ENCODE measurements around the gene ERBB4.

DNA sequence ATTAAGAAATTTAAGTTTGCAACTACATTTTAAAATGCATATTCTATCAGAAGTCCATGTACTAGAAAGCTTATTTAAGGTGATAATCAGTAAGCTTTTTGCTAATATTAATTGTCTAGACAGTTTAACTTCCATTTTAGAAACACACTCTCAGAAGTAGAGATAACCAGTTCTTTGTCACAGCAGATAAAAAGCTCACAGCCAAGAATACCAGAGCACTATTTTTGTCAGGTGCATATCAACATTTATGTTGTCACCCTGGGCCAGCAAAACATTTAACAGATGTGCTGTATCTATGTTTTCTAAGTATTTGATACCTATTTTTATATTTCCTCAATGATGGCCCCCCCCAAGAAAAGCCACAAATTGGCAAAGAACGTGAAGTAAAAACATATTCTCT, 192.6 kb downstream of the ERBB4 start:
- TF ChIP-seq, protein P1, sequence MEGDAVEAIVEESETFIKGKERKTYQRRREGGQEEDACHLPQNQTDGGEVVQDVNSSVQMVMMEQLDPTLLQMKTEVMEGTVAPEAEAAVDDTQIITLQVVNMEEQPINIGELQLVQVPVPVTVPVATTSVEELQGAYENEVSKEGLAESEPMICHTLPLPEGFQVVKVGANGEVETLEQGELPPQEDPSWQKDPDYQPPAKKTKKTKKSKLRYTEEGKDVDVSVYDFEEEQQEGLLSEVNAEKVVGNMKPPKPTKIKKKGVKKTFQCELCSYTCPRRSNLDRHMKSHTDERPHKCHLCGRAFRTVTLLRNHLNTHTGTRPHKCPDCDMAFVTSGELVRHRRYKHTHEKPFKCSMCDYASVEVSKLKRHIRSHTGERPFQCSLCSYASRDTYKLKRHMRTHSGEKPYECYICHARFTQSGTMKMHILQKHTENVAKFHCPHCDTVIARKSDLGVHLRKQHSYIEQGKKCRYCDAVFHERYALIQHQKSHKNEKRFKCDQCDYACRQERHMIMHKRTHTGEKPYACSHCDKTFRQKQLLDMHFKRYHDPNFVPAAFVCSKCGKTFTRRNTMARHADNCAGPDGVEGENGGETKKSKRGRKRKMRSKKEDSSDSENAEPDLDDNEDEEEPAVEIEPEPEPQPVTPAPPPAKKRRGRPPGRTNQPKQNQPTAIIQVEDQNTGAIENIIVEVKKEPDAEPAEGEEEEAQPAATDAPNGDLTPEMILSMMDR (IDR thresholded peaks at IDR 0.05) = no peak
- TF ChIP-seq, protein P2, sequence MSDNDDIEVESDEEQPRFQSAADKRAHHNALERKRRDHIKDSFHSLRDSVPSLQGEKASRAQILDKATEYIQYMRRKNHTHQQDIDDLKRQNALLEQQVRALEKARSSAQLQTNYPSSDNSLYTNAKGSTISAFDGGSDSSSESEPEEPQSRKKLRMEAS (IDR thresholded peaks at IDR 0.05) = no peak
